Pancreas (tissue), 10 donors: Measurements from ENCODE around the gene MYOZ1. TPM values are rescaled to one million over a fixed set of nuclear protein-coding genes. Genes with fewer than 3 reads are reported as not detected.

ENCODE experiments used
- ATAC-seq, 4 donors: fragments of 200-7000 bp; cut with Tn5 transposase; one replicate each; pipeline versions ENCODE4 v1.8.0 to v1.9.1; 2020; ENCODE audit warnings: mild to moderate bottlenecking in 4 of 4, moderate library complexity in 4 of 4
- DNase-seq, 6 donors: peaks; one replicate each; pipeline ENCODE4 v3.0.0-alpha.2; 2020
- FAIRE-seq: peaks from 2 replicates; lab custom pipeline; 2012; peaks lifted over from hg19 to GRCh38; lab: Jason Lieb, UNC
- H3K27ac ChIP-seq, 4 donors: fragments of 200-600 bp; sonication (generic); 1 replicate in 3 of 4; 2 replicates in 1 of 4; pipeline versions ENCODE4 v1.5.0 to v1.8.0; 2020
- H3K27me3 ChIP-seq, 4 donors: fragments of 200-600 bp; one replicate each; pipeline ENCODE4 v1.8.0; 2021
- H3K36me3 ChIP-seq, 3 donors: fragments of 200-600 bp; sonication (generic) in 1 of 3; one replicate each; pipeline versions ENCODE4 v1.5.0 to v1.8.0; 2020 to 2021
- H3K4me1 ChIP-seq, 3 donors: fragments of 200-600 bp; one replicate each; pipeline ENCODE4 v1.8.0; 2021
- H3K4me3 ChIP-seq, 4 donors: fragments of 200-600 bp; sonication (generic) in 2 of 4; one replicate each; pipeline versions ENCODE4 v1.5.0 to v1.8.0; 2020 to 2021
- H3K9me3 ChIP-seq, 4 donors: fragments of 200-600 bp; one replicate each; pipeline ENCODE4 v1.8.0; 2021
- CTCF ChIP-seq, 4 donors: fragments of 200-600 bp; sonication (generic) in 3 of 4; IDR thresholded peaks; one replicate each; pipeline versions ENCODE4 v1.5.0 to v1.8.0; 2021; ENCODE audit warnings: antibody characterized with exemption in 4 of 4
- WGBS, 2 donors: extraction: QIAGEN DNeasy Blood & Tissue Kit; methylation state at CpG; one replicate each; pipeline ENCODE4 v1.1.7; 2013; 5-methylcytosine and 5-hydroxymethylcytosine counted together
- intact Hi-C, 3 donors: fragments of 100-400 bp; cut with DNase I; formaldehyde crosslinking; loops; one replicate each; pipeline versions ENCODE4 v1.11.1 to v1.14.2; 2022
- polyA plus RNA-seq, 2 donors: library from polyadenylated mRNA; stranded (reverse); fragments of 200-250 nt; gene quantifications; one replicate each; pipeline ENCODE4 v1.2.3, GENCODE V29; 2013
- total RNA-seq, 6 donors: library from RNA; stranded (reverse); fragmentation: NEBNext Ultra II Directional in 4 of 6; extraction: Animal tissue kit (Norgen Biotek cat#: 25700) in 4 of 6; gene quantifications; one replicate each; pipeline versions ENCODE4 v1.2.1 to v1.2.4, GENCODE V29; 2021 to 2023
- donor health status: healthy with polysubstance abuse.
- donor health status: DM: no; HTN: no; CAD: no; lungs with moderate emphysema.
- donor health status: DM: no; HTN: no; CAD: no.
- donor health status: control.
- donor health status: control.
- donor health status: Bipolar disorder and iron deficiency.
- donor health status: DM: yes; HTN: yes; CAD: no.
- donor health status: DM: no; HTN: no; CAD: no.
- donor health status: DM: no; HTN: no; CAD: no.
- donor health status: DM: yes; HTN: yes; CAD: no.

MYOZ1 gene
- total and polyA plus RNA-seq, 8 donors: 0.11 to 1.2 (median 0.26) TPM; not detected in 4

GRCh38 chr10:73644015-73644743, 2.9 kb upstream of the MYOZ1 start:
- Histone ChIP-seq H3K9me3 (no peaks in the 10 kb centered on the region), H3K4me3 (no peak overlapping the region), H3K27ac (no peak overlapping the region), H3K27me3 (no peaks in the 10 kb centered on the region), H3K4me1 (no peaks in the 10 kb centered on the region), H3K36me3 (no peaks in the 10 kb centered on the region)
- WGBS, 2 donors: 12 to 17% methylated on average over 5 of the region's 5 CpGs
- peak; percentile 67 to 77 (median 72) for TF ChIP-seq CTCF (IDR thresholded peaks at IDR 0.05)
- intact Hi-C loops: loop anchor here in 2 of 3 donors (5.0 to 10.0 kb wide), 2 partner anchors 109 to 117 kb away; no protein-coding TSS in a partner anchor
- DNase-seq (peak in 4 of 6 donors; percentile 35 to 70 (median 43)), ATAC-seq (peak; percentile 77 to 86 (median 83)), FAIRE-seq (no peak)

GRCh38 chr10:73643362-73643761, 2.1 kb upstream of the MYOZ1 start:
- no peaks in the 10 kb centered on the region for H3K4me1 ChIP-seq
- no peak for TF ChIP-seq CTCF (IDR thresholded peaks at IDR 0.05)
- DNase-seq (no peak), FAIRE-seq (no peak), ATAC-seq (no peak)
- no peaks in the 10 kb centered on the region for H3K36me3 ChIP-seq
- no peak overlapping the region for H3K27ac ChIP-seq
- H3K4me3 ChIP-seq: no peak overlapping the region
- H3K27me3 ChIP-seq: no peaks in the 10 kb centered on the region
- no peaks in the 10 kb centered on the region for H3K9me3 ChIP-seq
- intact Hi-C loops: loop anchor here in 2 of 3 donors (5.0 to 10.0 kb wide), 2 partner anchors 109 to 116 kb away; no protein-coding TSS in a partner anchor
- 86 to 91% methylated on average over 2 of the region's 2 CpGs for WGBS, 2 donors

GRCh38 chr10:73639286-73639685, 2.0 kb downstream of the MYOZ1 start:
- intact Hi-C loops: no loop called here
- 76 to 79% methylated on average over 3 of the region's 3 CpGs for WGBS, 2 donors
- no peak overlapping the region for H3K4me3 ChIP-seq
- TF ChIP-seq CTCF (IDR thresholded peaks at IDR 0.05): no peak
- FAIRE-seq (no peak), DNase-seq (no peak), ATAC-seq (no peak)
- H3K9me3 ChIP-seq: no peaks in the 10 kb centered on the region
- H3K27ac ChIP-seq: no peak overlapping the region
- no peaks in the 10 kb centered on the region for H3K27me3 ChIP-seq
- H3K36me3 ChIP-seq: no peaks in the 10 kb centered on the region
- H3K4me1 ChIP-seq: no peaks in the 10 kb centered on the region

GRCh38 chr10:73635781-73636180, 5.5 kb downstream of the MYOZ1 start:
- Histone ChIP-seq H3K27ac (no peak overlapping the region), H3K4me1 (no peaks in the 10 kb centered on the region), H3K9me3 (no peaks in the 10 kb centered on the region), H3K36me3 (no peaks in the 10 kb centered on the region), H3K27me3 (no peaks in the 10 kb centered on the region), H3K4me3 (no peak overlapping the region)
- DNase-seq (no peak), FAIRE-seq (no peak), ATAC-seq (no peak)
- no peak for TF ChIP-seq CTCF (IDR thresholded peaks at IDR 0.05)
- intact Hi-C loops: no loop called here
- 33 to 51% methylated on average over 1 of the region's 1 CpG for WGBS, 2 donors

GRCh38 chr10:73634421-73634820, 6.9 kb downstream of the MYOZ1 start:
- H3K27ac ChIP-seq: no peak overlapping the region
- DNase-seq: no peak
- no peak overlapping the region for H3K4me3 ChIP-seq
- ATAC-seq: no peak
- intact Hi-C loops: no loop called here
- TF ChIP-seq CTCF (IDR thresholded peaks at IDR 0.05): no peak
- no peaks in the 10 kb centered on the region for H3K27me3 ChIP-seq
- no peaks in the 10 kb centered on the region for H3K4me1 ChIP-seq
- H3K36me3 ChIP-seq: no peaks in the 10 kb centered on the region
- no peaks in the 10 kb centered on the region for H3K9me3 ChIP-seq
- WGBS, 2 donors: 68 to 70% methylated on average over 5 of the region's 5 CpGs
- FAIRE-seq: no peak
